Heart left ventricle (tissue), 13 donors: ENCODE measurements around the gene OR2T2.

ENCODE experiments used
- POLR2A ChIP-seq, 2 donors: fragments of 450-650 bp; IDR thresholded peaks; one replicate each; pipeline ENCODE4 v1.6.1; 2017; ENCODE audit warnings: antibody characterized with exemption in 2 of 2, mild to moderate bottlenecking in 2 of 2, moderate library complexity in 2 of 2
- TF ChIP-seq, protein P1 (sequence below), 12 donors: fragments of 200-600 bp; sonication (generic) in 4 of 12; IDR thresholded peaks; one replicate each; pipeline versions ENCODE4 v1.5.0 to v1.8.0; 2018 to 2022; ENCODE audit warnings: antibody characterized with exemption in 12 of 12, mild to moderate bottlenecking in 5 of 12
- donor health status: ischemic (EF 13 %, LVEDD 7.1; RV severe dilation, severe dysfunction).
- donor health status: DM: no; HTN: yes; CAD: no.
- donor health status: DM: no; HTN: no; CAD: no.
- donor health status: ischemic (EF 25% LVEDD 6.9; RV normal size, moderate dysfunction).
- donor health status: ischemic (EF 25% LVEDD 5.7; RV mildly dilated, moderate dysfunction).
- donor health status: ischemic (EF 35%, LVEDD 5.7; RV mildly dilated, moderate dysfunction).
- donor health status: nonischemic (EF 11% LVEDD 7.7; RV severe dilation, severe dysfunction).
- donor health status: DM: yes; HTN: yes; CAD: no.
- donor health status: PGD.
- donor health status: ischemic (EF 29% LVEDD 5.4; RV normal size, mild dysfunction).
- donor health status: nonischemic (EF 23%, LVEDD 6.1; RV moderate dilation, normal function).

DNA sequence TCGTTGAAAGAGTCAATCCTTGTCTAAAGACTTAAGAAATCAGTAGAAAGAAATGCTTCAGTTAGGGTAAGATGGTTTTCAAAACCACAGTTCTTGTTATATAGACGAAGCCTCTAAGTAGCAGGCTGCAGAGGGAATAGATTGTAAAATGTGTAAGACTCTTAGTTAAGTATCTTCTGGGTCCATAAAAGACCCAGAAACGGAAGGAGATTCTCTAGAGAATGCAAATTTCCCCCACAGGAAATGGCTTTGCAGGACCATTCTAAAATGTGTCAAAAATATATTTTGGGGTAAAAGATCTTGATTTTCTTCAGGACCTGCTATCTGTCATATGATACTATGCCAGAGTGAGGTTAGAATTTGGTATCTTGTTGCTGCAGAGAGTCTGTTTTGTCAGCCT lies 29.2 kb upstream of the OR2T2 start:
- TF ChIP-seq, protein P1, sequence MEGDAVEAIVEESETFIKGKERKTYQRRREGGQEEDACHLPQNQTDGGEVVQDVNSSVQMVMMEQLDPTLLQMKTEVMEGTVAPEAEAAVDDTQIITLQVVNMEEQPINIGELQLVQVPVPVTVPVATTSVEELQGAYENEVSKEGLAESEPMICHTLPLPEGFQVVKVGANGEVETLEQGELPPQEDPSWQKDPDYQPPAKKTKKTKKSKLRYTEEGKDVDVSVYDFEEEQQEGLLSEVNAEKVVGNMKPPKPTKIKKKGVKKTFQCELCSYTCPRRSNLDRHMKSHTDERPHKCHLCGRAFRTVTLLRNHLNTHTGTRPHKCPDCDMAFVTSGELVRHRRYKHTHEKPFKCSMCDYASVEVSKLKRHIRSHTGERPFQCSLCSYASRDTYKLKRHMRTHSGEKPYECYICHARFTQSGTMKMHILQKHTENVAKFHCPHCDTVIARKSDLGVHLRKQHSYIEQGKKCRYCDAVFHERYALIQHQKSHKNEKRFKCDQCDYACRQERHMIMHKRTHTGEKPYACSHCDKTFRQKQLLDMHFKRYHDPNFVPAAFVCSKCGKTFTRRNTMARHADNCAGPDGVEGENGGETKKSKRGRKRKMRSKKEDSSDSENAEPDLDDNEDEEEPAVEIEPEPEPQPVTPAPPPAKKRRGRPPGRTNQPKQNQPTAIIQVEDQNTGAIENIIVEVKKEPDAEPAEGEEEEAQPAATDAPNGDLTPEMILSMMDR (IDR thresholded peaks at IDR 0.05), result no peak
- TF ChIP-seq POLR2A (IDR thresholded peaks at IDR 0.05), result no peak
